ENCODE results near the gene AKAP9. TPM values are rescaled to one million over a fixed set of nuclear protein-coding genes. Genes with fewer than 3 reads are reported as not detected.
"Not testable (repeated sequence)": the region's sequence is repeated elsewhere in the genome, so short reads cannot be mapped to it uniquely, and the experiment has no call there.

AKAP9 gene
- total and polyA plus RNA-seq, 5 experiments from 2014 or later: 11.1 to 90.3 (median 40.8) TPM

DNA sequence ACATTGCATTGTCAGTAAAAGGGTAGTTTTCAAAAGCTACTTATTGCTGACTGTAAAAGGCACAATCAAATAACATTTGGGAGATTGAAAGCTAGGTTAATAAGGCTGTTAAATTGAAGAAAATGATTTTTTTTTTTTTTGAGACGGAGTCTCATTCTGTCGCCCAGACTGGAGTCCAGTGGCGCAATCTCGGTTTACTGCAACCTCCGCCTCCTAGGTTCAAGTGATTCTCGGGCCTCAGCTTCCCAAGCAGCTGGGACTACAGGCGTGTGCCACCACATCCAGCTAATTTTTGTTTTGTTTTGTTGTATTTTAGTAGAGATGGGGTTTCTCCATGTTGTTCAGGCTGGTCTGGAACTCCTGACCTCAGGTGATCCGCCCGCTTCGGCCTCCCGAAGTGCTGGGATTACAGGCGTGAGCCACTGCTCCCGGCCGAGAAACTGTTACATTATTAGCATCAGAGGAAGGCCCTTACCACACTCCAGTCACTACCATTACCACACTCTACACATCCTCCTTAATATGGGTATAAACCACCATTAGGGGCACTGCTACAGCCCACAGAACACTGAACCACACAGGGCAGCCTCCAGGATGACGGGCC lies 192.6 kb downstream of the AKAP9 start:
- peaks cover 0 to 18% (median 4%) of the 10 kb centered on the region in 3 donors for H3K36me3 Mint-ChIP-seq
- DNase-seq (no peak), ATAC-seq (peak; percentile 11)
- peaks cover 0 to 2% (median 0%) of the 10 kb centered on the region in 5 donors for H3K27me3 Mint-ChIP-seq
- peak overlapping the region; percentile 93 to 100 (median 98) for H3K4me3 Mint-ChIP-seq
- POLR2A ChIA-PET: interaction anchor here (1.0 to 2.0 kb wide), 2 partner anchors 192 to 314 kb away, joined by 4 to 11 read pairs; partner anchors contain the start of genes AKAP9 and GATAD1
- H3K4me1 Mint-ChIP-seq: peaks cover 9 to 34% (median 31%) of the 10 kb centered on the region in 4 donors
- H3K27ac Mint-ChIP-seq: peak overlapping the region; percentile 87 to 100 (median 99)
- H3K9me3 Mint-ChIP-seq: no peaks in the 10 kb centered on the region

DNA sequence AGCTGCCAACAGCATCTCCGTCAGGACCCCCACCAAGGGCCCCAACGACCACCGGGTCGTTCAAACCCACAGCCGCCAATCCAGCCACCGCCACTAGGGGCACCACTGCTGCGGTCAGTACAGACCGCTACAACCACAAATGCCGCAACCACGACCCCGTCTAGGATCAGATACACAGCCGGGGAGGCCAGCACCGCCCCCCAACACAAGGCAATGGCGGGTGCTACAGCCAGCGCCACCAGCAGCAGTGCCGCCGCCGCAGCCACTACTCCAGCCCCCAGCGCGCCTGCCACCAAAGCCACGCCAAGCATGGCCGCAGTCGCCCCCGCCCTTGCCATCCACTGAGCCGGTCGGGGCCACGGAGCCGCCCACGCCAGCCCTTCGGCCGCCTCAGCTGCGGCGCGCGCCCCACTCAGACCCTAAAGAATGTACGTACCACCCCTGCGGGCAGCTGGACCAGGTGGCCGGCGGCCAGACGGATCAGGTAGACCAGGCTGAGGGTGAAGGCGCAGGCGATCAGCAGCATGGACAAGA lies 193.1 kb downstream of the AKAP9 start:
- Mint-ChIP-seq H3K9me3 (no peaks in the 10 kb centered on the region), H3K4me3 (peak overlapping the region; percentile 93 to 100 (median 98)), H3K4me1 (peaks cover 9 to 34% (median 31%) of the 10 kb centered on the region in 4 donors), H3K27ac (peak overlapping the region; percentile 99 to 100 (median 99)), H3K27me3 (peaks cover 0 to 2% (median 0%) of the 10 kb centered on the region in 5 donors), H3K36me3 (peaks cover 0 to 14% (median 4%) of the 10 kb centered on the region in 3 donors)
- POLR2A ChIA-PET: interaction anchor here (1.0 to 2.0 kb wide), 4 partner anchors 76 to 314 kb away, joined by 3 to 11 read pairs (median 4); partner anchors contain the start of genes AKAP9, ANKIB1, GATAD1 and KRIT1
- ATAC-seq (peak; percentile 44 to 47), DNase-seq (peak; percentile 44 to 83 (median 64))

DNA sequence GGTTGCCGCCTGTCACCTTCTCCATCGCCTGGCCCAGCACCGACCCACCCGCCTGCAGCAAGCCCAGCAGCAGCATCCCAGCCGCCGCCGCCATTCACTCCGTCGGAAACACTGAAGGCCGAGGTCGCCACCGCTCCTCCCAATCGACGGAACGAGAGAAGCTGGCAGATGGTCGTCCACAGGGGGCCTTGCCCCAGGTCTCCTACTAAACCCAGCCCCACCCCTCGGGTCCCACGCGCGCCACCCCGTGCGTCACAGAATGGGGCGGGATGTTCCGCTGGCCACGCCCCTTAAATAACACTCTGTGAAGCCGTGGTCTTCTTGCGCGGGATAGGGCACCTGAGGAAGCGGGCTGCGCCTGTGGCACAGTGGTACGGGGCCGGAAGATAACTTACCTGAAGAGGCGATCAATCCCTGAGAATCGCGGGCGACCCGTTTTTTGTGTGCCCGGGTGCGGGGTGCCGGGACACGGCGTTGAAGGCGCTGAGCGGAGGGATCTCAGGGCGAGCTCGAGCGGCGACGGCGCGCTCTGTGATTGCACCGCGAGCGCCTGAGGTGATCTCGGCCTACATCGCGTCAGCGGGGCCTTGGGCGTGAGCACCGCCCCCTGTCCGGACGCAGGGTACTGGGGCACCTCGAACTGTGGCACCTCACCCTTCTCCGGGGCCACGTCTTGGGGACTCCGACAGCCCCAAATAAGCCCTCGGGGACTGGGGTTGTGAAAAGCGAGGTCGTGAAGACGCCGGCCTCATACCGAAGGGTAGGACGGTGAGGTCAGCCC lies 193.8 kb downstream of the AKAP9 start, which contains the start of gene CYP51A1:
Gene CYP51A1 (minus strand): TSS at position 207 of the 781 bp plus-strand sequence. CDS start 113 bp downstream, at position 94.
- H3K9me3 Mint-ChIP-seq: no peaks in the 10 kb centered on the region
- POLR2A ChIA-PET: interaction anchor here (1.0 to 2.0 kb wide), 6 partner anchors 10 to 394 kb away, joined by 3 to 11 read pairs (median 5); partner anchors contain the start of genes AKAP9, ANKIB1, GATAD1 and KRIT1

DNA sequence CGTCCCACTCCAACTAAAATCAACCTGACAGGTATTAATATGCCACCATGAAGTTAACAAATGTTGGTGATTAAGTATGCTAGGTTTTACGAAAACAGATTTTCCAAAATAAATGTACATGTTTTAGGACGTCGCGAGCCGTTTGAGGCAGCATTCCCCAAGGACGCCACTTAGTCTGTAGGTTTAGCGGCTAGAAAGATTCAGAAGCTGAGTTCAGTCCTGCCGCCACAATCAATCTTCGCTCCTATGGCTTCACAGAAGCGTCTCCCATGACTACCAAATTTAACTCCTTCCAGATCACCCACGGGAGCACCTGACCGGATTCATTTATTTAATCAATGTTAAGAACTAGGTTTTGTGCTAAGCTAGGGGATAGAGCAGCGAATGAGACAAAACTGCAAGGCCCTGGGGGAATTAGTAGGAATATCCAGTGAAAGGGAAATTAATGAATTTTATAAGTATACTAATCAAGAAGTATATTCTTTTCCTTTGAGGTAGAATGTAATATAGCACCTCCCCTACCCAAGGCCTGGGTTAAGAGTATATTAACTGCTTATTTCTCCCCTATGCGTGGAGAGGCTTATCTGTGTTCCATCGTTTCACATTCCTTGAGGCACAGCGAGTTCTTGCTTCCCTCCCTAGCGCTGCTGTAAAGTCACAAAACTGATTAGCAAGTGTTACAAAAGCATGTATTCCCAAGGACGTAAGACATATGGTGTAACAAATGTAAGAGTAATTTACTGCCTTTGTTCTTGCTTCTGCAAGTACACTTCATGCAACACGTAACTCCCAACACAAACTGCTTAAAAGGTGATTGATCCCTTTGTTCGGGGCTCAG lies 194.6 kb downstream of the AKAP9 start:
- no peak for ATAC-seq
- H3K27ac Mint-ChIP-seq: peak overlapping the region; percentile 99 to 100 (median 99)
- H3K4me3 Mint-ChIP-seq: peak overlapping the region; percentile 93 to 100 (median 98)
- peaks cover 0 to 8% (median 0%) of the 10 kb centered on the region in 3 donors for H3K36me3 Mint-ChIP-seq
- H3K27me3 Mint-ChIP-seq: peaks cover 0 to 2% (median 0%) of the 10 kb centered on the region in 5 donors
- no peaks in the 10 kb centered on the region for H3K9me3 Mint-ChIP-seq
- POLR2A ChIA-PET: interaction anchor here (1.1 to 2.0 kb wide), 5 partner anchors 10 to 393 kb away, joined by 3 to 11 read pairs (median 5); partner anchors contain the start of genes ANKIB1, GATAD1, KRIT1 and PEX1
- peaks cover 9 to 34% (median 31%) of the 10 kb centered on the region in 4 donors for H3K4me1 Mint-ChIP-seq
- peak in 3 of 10 donors; percentile 1 to 10 (median 2) for DNase-seq

More for the DNA sequence above, 193.8 kb downstream of the AKAP9 start, which contains the start of gene CYP51A1:
- DNase-seq (peak; percentile 86 to 99 (median 96)), ATAC-seq (peak; percentile 83 to 84)
- peaks cover 0 to 14% (median 4%) of the 10 kb centered on the region in 3 donors for H3K36me3 Mint-ChIP-seq
- peak within 1 kb of the TSS; percentile 99 to 100 (median 99) for H3K27ac Mint-ChIP-seq
- peaks cover 9 to 34% (median 31%) of the 10 kb centered on the region in 4 donors for H3K4me1 Mint-ChIP-seq
- H3K4me3 Mint-ChIP-seq: peak within 1 kb of the TSS; percentile 93 to 100 (median 98)
- H3K27me3 Mint-ChIP-seq: peaks cover 0 to 2% (median 0%) of the 10 kb centered on the region in 5 donors

DNA sequence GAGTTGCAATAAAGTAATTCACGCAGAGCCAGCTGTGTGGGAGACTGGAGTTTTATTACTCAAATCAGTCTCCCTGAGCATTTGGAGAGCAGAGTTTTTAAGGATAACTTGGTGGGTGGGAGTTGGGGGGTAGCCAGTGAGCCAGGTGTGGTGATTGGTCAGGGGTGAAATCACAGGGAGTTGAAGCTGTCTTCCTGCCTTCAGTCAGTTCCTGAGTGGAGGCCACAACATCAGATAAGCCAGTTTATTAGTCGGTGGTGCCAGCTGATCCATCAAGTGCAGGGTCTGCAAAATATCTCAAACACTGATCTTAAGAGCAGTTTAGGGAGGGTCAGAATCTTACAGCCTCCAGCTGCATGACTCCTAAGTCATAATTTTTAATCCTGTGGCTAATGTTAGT lies 196.9 kb downstream of the AKAP9 start:
- Mint-ChIP-seq H3K4me3 (peak overlapping the region in 1 of 10 donors; percentile 24), H3K4me1 (peaks cover 9 to 25% (median 24%) of the 10 kb centered on the region in 4 donors), H3K27ac (no peak overlapping the region)

DNA sequence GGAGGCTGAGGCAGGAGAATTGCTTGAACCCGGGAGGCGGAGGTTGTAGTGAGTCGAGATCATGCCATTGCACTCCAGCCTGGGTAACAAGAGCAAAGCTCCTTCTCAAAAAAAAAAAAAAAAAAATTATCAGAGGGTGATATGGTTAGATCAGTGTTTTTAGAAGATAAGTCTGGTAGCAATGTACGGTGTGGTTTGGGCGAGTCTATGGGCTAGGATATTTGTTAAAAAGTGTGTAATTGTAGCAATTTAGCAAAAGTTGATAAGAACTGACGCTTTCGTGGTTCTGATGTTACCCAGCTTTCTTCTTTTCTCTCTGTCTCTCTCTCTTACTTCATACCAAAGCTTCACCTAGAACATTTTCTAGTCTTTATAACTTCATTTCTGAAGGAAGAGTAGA lies 200.5 kb downstream of the AKAP9 start:
- Mint-ChIP-seq H3K36me3 (no peaks in the 10 kb centered on the region), H3K27me3 (no peaks in the 10 kb centered on the region), H3K4me3 (no peak overlapping the region), H3K27ac (no peak overlapping the region), H3K4me1 (no peaks in the 10 kb centered on the region), H3K9me3 (peaks cover 0 to 2% (median 0%) of the 10 kb centered on the region in 9 donors)
- DNase-seq: no peak
- ATAC-seq: no peak
- POLR2A ChIA-PET: no interaction called here

More for the DNA sequence above, 196.9 kb downstream of the AKAP9 start:
- POLR2A ChIA-PET: no interaction called here
- ATAC-seq (no peak), DNase-seq (no peak)
- Mint-ChIP-seq H3K27me3 (peaks cover 0 to 2% (median 0%) of the 10 kb centered on the region in 5 donors), H3K36me3 (no peaks in the 10 kb centered on the region), H3K9me3 (peaks cover 0 to 2% (median 0%) of the 10 kb centered on the region in 9 donors)

DNA sequence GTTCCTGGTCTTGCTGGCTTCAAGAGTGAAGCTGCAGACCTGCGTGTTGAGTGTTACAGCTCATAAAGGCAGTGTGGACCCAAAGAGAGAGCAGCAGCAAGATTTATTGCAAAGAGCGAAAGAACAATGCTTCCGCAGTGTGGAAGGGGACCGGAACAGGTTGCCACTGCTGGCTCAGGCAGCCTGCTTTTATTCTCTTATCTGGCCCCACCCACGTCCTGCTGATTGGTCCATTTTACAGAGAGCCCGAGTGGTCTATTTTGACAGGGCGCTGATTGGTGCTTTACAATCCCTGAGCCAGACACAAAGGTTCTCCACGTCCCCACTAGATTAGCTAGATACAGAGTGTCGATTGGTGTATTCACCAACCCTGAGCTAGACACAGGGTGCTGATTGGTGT lies 202.1 kb downstream of the AKAP9 start:
- POLR2A ChIA-PET, H3K27me3 Mint-ChIP-seq, H3K9me3 Mint-ChIP-seq, DNase-seq, ATAC-seq, H3K4me1 Mint-ChIP-seq, H3K36me3 Mint-ChIP-seq: not testable (repeated sequence)
- H3K4me3 Mint-ChIP-seq: peak overlapping the region in 3 of 10 donors; percentile 5 to 16 (median 12)
- H3K27ac Mint-ChIP-seq: peak overlapping the region in 1 of 10 donors; percentile 0

DNA sequence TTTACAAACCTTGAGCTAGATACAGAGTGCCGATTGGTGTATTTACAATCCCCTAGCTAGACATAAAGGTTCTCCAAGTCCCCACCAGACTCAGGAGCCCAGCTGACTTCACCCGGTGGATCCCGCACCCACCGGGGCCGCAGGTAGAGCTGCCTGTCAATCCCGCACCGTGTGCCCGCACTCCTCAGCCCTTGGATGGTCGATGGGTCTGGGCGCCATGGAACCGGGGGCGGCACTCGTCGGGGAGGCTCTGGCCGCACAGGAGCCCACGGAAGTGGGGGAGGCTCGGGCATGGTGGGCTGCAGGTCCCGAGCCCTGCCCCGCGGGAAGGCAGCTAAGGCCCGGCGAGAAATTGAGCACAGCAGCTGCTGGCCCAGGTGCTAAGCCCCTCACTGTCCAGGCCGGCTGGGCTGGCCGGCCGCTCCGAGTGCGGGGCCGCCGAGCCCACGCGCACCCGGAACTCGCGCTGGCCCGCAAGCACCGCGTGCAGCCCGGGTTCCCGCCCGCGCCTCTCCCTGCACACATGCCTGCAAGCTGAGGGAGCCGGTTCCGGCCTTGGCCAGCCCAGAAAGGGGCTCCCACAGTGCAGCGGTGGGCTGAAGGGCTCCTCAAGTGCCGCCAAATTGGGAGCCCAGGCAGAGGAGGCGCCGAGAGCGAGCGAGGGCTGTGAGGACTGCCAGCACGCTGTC lies 202.7 kb downstream of the AKAP9 start:
- H3K4me1 Mint-ChIP-seq, H3K27ac Mint-ChIP-seq, H3K4me3 Mint-ChIP-seq, DNase-seq, H3K27me3 Mint-ChIP-seq, H3K36me3 Mint-ChIP-seq, ATAC-seq, POLR2A ChIA-PET, H3K9me3 Mint-ChIP-seq: not testable (repeated sequence)

DNA sequence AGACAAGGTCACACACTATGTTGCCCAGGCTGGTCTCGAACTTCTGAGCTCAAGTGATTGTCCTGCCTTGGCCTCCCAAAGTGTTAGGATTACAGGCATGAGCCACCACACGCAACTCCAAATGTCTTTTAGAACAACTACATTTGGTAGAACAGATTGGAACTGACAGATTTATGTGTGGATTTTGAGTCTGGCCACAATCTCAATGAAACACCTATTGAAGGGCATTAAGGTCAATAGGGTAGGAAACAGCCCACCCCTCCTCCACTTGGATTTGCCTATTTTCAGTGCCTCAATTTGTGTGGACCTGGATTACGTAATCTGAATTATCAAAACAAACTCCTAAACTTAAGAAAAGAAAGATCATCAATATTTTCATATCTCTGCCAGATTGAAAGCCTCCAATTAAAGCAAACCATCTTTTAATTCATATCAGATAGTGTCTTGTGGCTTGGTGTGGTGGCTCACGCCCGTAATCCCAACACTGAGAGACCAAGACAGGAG lies 209.1 kb downstream of the AKAP9 start:
- H3K27ac Mint-ChIP-seq: no peak overlapping the region
- H3K36me3 Mint-ChIP-seq: no peaks in the 10 kb centered on the region
- DNase-seq: no peak
- peaks cover 0 to 2% (median 0%) of the 10 kb centered on the region in 5 donors for H3K27me3 Mint-ChIP-seq
- no peaks in the 10 kb centered on the region for H3K9me3 Mint-ChIP-seq
- no peaks in the 10 kb centered on the region for H3K4me1 Mint-ChIP-seq
- no peak for ATAC-seq
- POLR2A ChIA-PET: no interaction called here
- H3K4me3 Mint-ChIP-seq: no peak overlapping the region

DNA sequence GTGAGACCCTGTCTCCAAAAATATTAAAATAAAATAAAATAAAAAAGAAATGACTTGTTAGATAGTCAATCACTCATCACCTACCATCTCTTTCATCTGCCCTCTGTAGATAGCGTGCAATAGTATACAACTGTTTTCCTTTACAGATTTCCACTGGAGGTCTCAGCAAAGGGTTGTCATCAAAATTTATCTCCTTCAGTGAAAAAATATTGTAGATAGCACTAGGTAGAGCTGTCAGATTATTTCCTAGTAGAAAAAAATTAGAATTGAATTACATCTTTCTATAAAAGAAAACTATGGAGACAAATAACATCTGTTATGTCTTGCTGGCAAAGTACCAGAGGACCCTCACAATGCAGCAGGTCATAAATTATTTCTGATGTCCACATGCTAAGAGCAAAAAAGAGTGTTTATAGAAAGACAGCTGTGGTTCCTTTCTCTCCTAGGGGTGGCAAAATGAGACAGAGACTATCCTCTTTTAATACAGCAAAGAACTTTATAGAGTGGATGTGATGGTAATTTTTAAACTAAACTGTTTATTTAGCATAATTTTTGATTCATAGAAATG lies 209.9 kb downstream of the AKAP9 start:
- no peaks in the 10 kb centered on the region for H3K36me3 Mint-ChIP-seq
- POLR2A ChIA-PET: no interaction called here
- no peak overlapping the region for H3K27ac Mint-ChIP-seq
- DNase-seq: no peak
- peaks cover 0 to 5% (median 0%) of the 10 kb centered on the region in 5 donors for H3K27me3 Mint-ChIP-seq
- H3K4me1 Mint-ChIP-seq: no peaks in the 10 kb centered on the region
- H3K4me3 Mint-ChIP-seq: no peak overlapping the region
- no peaks in the 10 kb centered on the region for H3K9me3 Mint-ChIP-seq
- no peak for ATAC-seq

Data from naive thymus-derived CD8-positive, alpha-beta T cell (primary cell).